ENCODE data around the gene RBM4. TPM values are rescaled to one million over a fixed set of nuclear protein-coding genes. Genes with fewer than 3 reads are reported as not detected.
A peak's percentile ranks its signal among the peaks of the same experiment; 100 is the strongest.

RBM4 gene
- total and polyA plus RNA-seq, 2 of the 4 experiments (the other 2 are of a cell fraction): 165 to 198 TPM

- Histone ChIP-seq H3K23ac (ENCODE audit: low read depth, low read length) (peak within 1 kb of the TSS; percentile 86), H2AK9ac (replicated peaks; ENCODE audit: low read depth, low read length, poor library complexity) (peak within 1 kb of the TSS; percentile 93), H2BK15ac (ENCODE audit: low read depth, low read length) (no peak within 1 kb of the TSS), H4K8ac (ENCODE audit: low read depth in 2 of 2, low read length in 2 of 2) (peak within 1 kb of the TSS; percentile 70 to 90), H2BK20ac (ENCODE audit: low read depth, low read length) (no peak within 1 kb of the TSS), H4K20me1 (ENCODE audit: insufficient read depth, low read length) (no peaks in the 10 kb centered on the region; the same call in 1 of the 2 replicates), H3K36me3 (ENCODE audit: control insufficient read depth, insufficient read depth, low read length) (peaks cover 8% of the 10 kb centered on the region), H3K4me2 (ENCODE audit: low read depth, low read length) (peak within 1 kb of the TSS; percentile 97), H2AK5ac (ENCODE audit: low read depth, low read length) (peak within 1 kb of the TSS; percentile 96), H3K27me3 (ENCODE audit: control insufficient read depth, insufficient read depth, low read length) (no peaks in the 10 kb centered on the region), H2BK120ac (ENCODE audit: low read depth, low read length) (peak within 1 kb of the TSS; percentile 65), H3K9me3 (ENCODE audit: control insufficient read depth, insufficient read depth, low read length) (no peaks in the 10 kb centered on the region), H4K91ac (ENCODE audit: insufficient read depth, low read depth, low read length) (peak within 1 kb of the TSS; percentile 75), H3K9me1 (ENCODE audit: insufficient read depth, low read length) (no peaks in the 10 kb centered on the region; the same call in 1 of the 2 replicates), H3K79me1 (ENCODE audit: low read depth in 1 of 2, low read length in 2 of 2) (peaks cover 17 to 34% of the 10 kb centered on the region in 2 experiments; a peak in 3 of 4 replicates), H3K9ac (ENCODE audit: low read depth, low read length) (peak within 1 kb of the TSS; percentile 90), H3K4me3 (ENCODE audit: insufficient read depth, low read depth, low read length) (peak within 1 kb of the TSS; percentile 73), H3K56ac (ENCODE audit: extremely low read depth, insufficient read depth, low read length) (peak within 1 kb of the TSS; percentile 91), H4K5ac (ENCODE audit: low read depth, low read length) (peak within 1 kb of the TSS; percentile 87), H2BK5ac (ENCODE audit: low read depth, low read length, poor library complexity, severe bottlenecking) (peak within 1 kb of the TSS; percentile 86), H3K4ac (ENCODE audit: low read depth, low read length) (peak within 1 kb of the TSS; percentile 77), H2AFZ (replicated peaks; ENCODE audit: low read length, poor library complexity) (peak within 1 kb of the TSS; percentile 96), H3K27ac (ENCODE audit: insufficient read depth, low read length) (peak within 1 kb of the TSS; percentile 97), H3K4me1 (ENCODE audit: control insufficient read depth, insufficient read depth, low read length) (peaks cover 5% of the 10 kb centered on the region), H3K18ac (ENCODE audit: low read depth, low read length) (peak within 1 kb of the TSS; percentile 48), H3K14ac (replicated peaks; ENCODE audit: low read depth, low read length) (peak within 1 kb of the TSS; percentile 94)
- 0% methylated on average over 26 of the region's 61 CpGs; no CpG with 5 or more reads in 1 of the 2 experiments for WGBS, 2 experiments (ENCODE audit: extremely low coverage in 2 of 2, insufficient read length in 1 of 2)
- BruUV-seq (replicated peaks): no TSS peak
- ATAC-seq (ENCODE audit: low read depth): peak; percentile 96
- ChIA-PET CTCF (interaction anchor here (0.5 to 1.9 kb wide), 8 partner anchors 17 to 239 kb away, joined by 3 to 7 read pairs (median 4); partner anchors contain the start of genes MRPL11 and ZDHHC24), POLR2A (ENCODE audit: unreplicated experiment) (interaction anchor here (0.5 kb wide), 3 partner anchors 27 to 198 kb away, joined by 3 to 8 read pairs (median 3); no protein-coding TSS in a partner anchor)
- intact Hi-C loops (cut with micrococcal nuclease) (loop anchor here (1.0 kb wide), 5 partner anchors 98 to 269 kb away; partner anchors contain the start of genes ACTN3, PELI3 and ZDHHC24), in situ Hi-C loops (cut with MboI; ENCODE audit: low sequenced_read_pairs) (no loop called here), dilution Hi-C loops (cut with HindIII; ENCODE audit: low sequenced_read_pairs, unreplicated experiment) (no loop called here)
- peak; percentile 93 for DNase-seq
- TF ChIP-seq, protein P1, sequence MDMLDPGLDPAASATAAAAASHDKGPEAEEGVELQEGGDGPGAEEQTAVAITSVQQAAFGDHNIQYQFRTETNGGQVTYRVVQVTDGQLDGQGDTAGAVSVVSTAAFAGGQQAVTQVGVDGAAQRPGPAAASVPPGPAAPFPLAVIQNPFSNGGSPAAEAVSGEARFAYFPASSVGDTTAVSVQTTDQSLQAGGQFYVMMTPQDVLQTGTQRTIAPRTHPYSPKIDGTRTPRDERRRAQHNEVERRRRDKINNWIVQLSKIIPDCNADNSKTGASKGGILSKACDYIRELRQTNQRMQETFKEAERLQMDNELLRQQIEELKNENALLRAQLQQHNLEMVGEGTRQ (IDR thresholded peaks at IDR 0.05; ENCODE audit: low read depth, low read length): peak; percentile 67
- TF ChIP-seq RCOR1 (IDR thresholded peaks at IDR 0.05; ENCODE audit: insufficient replicate concordance, low read length) (no peak), NFE2L2 (IDR thresholded peaks at IDR 0.05; ENCODE audit: low read depth, low read length) (no peak; the same call in 1 of the 2 replicates), FOS (IDR thresholded peaks at IDR 0.05; ENCODE audit: low read depth, low read length) (no peak), SMC3 (IDR thresholded peaks at IDR 0.05; ENCODE audit: low read depth, low read length) (no peak), RFX5 (IDR thresholded peaks at IDR 0.05; ENCODE audit: low read depth, low read length) (no peak), BHLHE40 (IDR thresholded peaks at IDR 0.05; ENCODE audit: low read depth, low read length) (peak; percentile 18; the same call in 1 of the 2 replicates), MXI1 (IDR thresholded peaks at IDR 0.05; ENCODE audit: borderline replicate concordance, low read depth, low read length) (peak; percentile 50; the same call in 1 of the 2 replicates), RAD21 (IDR thresholded peaks at IDR 0.05; ENCODE audit: low read length) (0 out of 2 replicates have a peak, but pooled peaks have one; percentile 1), CHD1 (IDR thresholded peaks at IDR 0.05; ENCODE audit: low read depth, low read length) (no peak; the same call in 1 of the 2 replicates)
- TF ChIP-seq, protein P2, sequence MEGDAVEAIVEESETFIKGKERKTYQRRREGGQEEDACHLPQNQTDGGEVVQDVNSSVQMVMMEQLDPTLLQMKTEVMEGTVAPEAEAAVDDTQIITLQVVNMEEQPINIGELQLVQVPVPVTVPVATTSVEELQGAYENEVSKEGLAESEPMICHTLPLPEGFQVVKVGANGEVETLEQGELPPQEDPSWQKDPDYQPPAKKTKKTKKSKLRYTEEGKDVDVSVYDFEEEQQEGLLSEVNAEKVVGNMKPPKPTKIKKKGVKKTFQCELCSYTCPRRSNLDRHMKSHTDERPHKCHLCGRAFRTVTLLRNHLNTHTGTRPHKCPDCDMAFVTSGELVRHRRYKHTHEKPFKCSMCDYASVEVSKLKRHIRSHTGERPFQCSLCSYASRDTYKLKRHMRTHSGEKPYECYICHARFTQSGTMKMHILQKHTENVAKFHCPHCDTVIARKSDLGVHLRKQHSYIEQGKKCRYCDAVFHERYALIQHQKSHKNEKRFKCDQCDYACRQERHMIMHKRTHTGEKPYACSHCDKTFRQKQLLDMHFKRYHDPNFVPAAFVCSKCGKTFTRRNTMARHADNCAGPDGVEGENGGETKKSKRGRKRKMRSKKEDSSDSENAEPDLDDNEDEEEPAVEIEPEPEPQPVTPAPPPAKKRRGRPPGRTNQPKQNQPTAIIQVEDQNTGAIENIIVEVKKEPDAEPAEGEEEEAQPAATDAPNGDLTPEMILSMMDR (conservative IDR thresholded peaks at IDR 0.05; ENCODE audit: low read depth, low read length): no peak
- TF ChIP-seq, protein P3, sequence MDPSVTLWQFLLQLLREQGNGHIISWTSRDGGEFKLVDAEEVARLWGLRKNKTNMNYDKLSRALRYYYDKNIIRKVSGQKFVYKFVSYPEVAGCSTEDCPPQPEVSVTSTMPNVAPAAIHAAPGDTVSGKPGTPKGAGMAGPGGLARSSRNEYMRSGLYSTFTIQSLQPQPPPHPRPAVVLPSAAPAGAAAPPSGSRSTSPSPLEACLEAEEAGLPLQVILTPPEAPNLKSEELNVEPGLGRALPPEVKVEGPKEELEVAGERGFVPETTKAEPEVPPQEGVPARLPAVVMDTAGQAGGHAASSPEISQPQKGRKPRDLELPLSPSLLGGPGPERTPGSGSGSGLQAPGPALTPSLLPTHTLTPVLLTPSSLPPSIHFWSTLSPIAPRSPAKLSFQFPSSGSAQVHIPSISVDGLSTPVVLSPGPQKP (IDR thresholded peaks at IDR 0.05; ENCODE audit: borderline replicate concordance, low read depth, low read length): no peak
Measured at GRCh38 chr11:66677599-66678375, 39.3 kb downstream of the RBM4 start, which contains the start of gene RBM4B. RBM4B (minus strand) TSS chr11:66677887; CDS start chr11:66677079, 808 bp downstream.
